ENCODE measurements around the gene SMIM5.
"Not testable (repeated sequence)": the region's sequence is repeated elsewhere in the genome, so short reads cannot be mapped to it uniquely, and the experiment has no call there.

- not testable (repeated sequence) for TF ChIP-seq POLR2A, CTCF (IDR thresholded peaks at IDR 0.05)
These were observed 4.8 kb downstream of the SMIM5 start for GRCh38 chr17:75638039-75638438.
